Colonic mucosa (tissue), 4 donors: ENCODE data around the gene MRPL16. TPM values are rescaled to one million over a fixed set of nuclear protein-coding genes. Genes with fewer than 3 reads are reported as not detected.
A peak's percentile ranks its signal among the peaks of the same experiment; 100 is the strongest.

ENCODE experiments used
- DNase-seq: peaks from one replicate; pipeline ENCODE4 v3.0.0-alpha.2; 2020
- H3K27ac ChIP-seq: fragments of 200-600 bp; one replicate; pipeline ENCODE4 v1.8.0; 2021
- H3K27me3 ChIP-seq: fragments of 200-600 bp; one replicate; pipeline ENCODE4 v1.8.0; 2021
- H3K36me3 ChIP-seq: fragments of 200-600 bp; one replicate; pipeline ENCODE4 v1.8.0; 2021
- H3K4me1 ChIP-seq: fragments of 200-600 bp; one replicate; pipeline ENCODE4 v1.8.0; 2021; ENCODE audit warnings: mild to moderate bottlenecking
- H3K4me3 ChIP-seq: fragments of 200-600 bp; one replicate; pipeline ENCODE4 v1.8.0; 2021
- H3K9ac ChIP-seq, 2 donors: one replicate each; pipeline ENCODE4 v1.7.0; 2013; ENCODE audit warnings: control low read depth in 2 of 2, low read depth in 2 of 2, low read length in 2 of 2
- H3K9me3 ChIP-seq: fragments of 200-600 bp; one replicate; pipeline ENCODE4 v1.8.0; 2021
- CTCF ChIP-seq: fragments of 200-600 bp; IDR thresholded peaks from one replicate; pipeline ENCODE4 v1.8.0; 2022; ENCODE audit warnings: antibody characterized with exemption, mild to moderate bottlenecking
- intact Hi-C: fragments of 100-400 bp; cut with DNase I; formaldehyde crosslinking; loops from one replicate; pipeline ENCODE4 v1.14.1; 2022
- total RNA-seq, 2 donors: library from RNA; stranded (reverse); fragmentation: NEBNext Ultra II Directional in 1 of 2; extraction: Animal tissue kit (Norgen Biotek cat#: 25700) in 1 of 2; gene quantifications; one replicate each; pipeline ENCODE4 v1.2.1, GENCODE V29; 2021
- donor health status: healthy.
- donor health status: DM: no; HTN: no; CAD: no.
- donor health status: DM: no; HTN: no; CAD: no.

The MRPL16 gene
- total RNA-seq, 2 donors from 2014 or later = 51.6 to 91.3 TPM

- Histone ChIP-seq H3K27me3 (no peaks in the 10 kb centered on the region), H3K27ac (no peak overlapping the region), H3K4me3 (no peak overlapping the region), H3K4me1 (peaks cover 3% of the 10 kb centered on the region), H3K9ac (no peak overlapping the region), H3K36me3 (no peaks in the 10 kb centered on the region), H3K9me3 (no peaks in the 10 kb centered on the region)
- intact Hi-C loops = no loop called here
- DNase-seq = no peak
- no peak for TF ChIP-seq CTCF
These were observed 31.1 kb downstream of the MRPL16 start for GRCh38 chr11:59779487-59779886.

DNA sequence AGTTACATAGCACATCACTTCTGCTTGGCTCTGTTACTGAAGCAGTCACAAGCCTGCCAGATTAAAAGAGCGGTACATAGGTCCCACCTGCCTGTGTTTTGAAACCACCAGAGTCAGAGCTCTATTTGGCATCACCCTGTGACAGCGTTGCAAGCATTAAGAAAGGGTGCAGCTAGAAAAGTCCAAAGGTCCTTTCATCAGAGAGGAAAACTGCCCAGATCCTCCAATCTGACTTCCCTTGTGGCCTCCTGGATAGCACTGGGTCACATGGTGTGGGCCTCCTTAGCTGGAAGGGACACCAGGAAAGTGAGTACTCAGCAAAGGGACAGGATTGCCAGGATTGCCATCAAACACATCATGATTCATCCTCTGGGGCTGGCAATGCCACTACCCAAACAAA lies 32.5 kb downstream of the MRPL16 start:
- Histone ChIP-seq H3K9ac (peak overlapping the region in 1 of 2 donors; percentile 9), H3K27ac (peak overlapping the region; percentile 49), H3K9me3 (no peaks in the 10 kb centered on the region), H3K36me3 (no peaks in the 10 kb centered on the region), H3K4me1 (peaks cover 3% of the 10 kb centered on the region), H3K4me3 (no peak overlapping the region), H3K27me3 (no peaks in the 10 kb centered on the region)
- peak; percentile 82 for DNase-seq
- no peak for TF ChIP-seq CTCF
- intact Hi-C loops = no loop called here

DNA sequence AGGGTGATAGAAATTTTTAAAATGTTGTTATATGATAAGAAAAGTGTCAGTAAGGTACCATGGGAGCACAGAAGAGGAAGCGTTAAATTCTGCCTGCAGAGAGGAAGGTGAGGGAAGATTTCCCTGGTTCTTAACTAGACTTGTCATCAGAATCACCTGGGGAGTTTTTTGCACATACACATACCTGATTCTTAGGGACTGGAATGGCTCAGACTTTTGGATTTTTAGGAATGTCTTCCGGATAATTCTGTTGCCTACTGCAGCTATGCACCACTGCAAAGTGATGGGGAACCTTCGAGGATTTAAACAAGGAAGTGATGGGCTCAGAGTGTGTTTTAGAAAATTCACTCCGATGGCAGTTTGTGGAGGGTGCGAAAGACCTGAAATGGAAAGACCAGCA lies 33.5 kb downstream of the MRPL16 start:
- Histone ChIP-seq H3K27me3 (no peaks in the 10 kb centered on the region), H3K9me3 (no peaks in the 10 kb centered on the region), H3K36me3 (no peaks in the 10 kb centered on the region), H3K4me1 (peaks cover 3% of the 10 kb centered on the region), H3K9ac (peak overlapping the region in 1 of 2 donors; percentile 21), H3K27ac (peak overlapping the region; percentile 20), H3K4me3 (no peak overlapping the region)
- no peak for TF ChIP-seq CTCF
- intact Hi-C loops = no loop called here
- DNase-seq = no peak

DNA sequence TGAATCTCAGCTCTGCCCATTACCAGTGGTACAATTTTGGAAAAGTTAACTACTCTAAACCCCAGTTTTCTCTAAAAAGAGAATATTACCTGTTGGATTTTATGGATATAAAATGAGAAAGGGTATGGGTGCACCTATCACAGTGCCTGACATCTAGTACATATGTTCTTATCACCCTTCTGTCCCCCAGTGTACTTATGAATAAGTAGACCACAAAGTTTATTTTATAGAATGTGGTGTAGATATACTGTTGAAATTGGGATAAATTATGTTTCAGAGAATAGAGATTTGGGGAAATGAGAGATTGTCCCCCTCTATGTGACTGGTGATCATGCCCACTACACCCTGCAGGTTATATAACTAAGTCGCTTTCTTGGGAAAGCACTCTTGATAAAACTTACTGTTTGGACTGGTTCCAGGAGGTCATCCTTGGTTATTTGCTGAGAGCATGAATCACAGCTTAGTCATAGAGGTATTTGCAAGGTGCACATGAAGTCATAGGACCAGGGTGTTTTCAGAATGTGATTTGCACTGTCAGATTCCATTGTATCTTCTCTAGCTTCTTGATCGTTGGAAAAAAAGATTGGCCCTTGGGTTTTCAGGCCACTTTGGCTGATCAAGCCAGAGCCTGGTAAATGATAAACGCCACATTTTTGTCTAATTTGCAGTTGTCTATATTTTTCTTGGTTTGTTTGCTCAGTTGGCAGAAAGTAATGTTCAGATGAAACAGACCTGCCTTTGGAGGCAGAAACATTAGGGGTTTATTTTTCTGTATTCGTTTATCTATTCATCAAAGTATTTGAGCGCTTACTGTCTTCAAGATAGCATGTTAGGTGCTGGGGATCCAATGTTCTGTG lies 34.1 kb downstream of the MRPL16 start:
- no peaks in the 10 kb centered on the region for H3K27me3 ChIP-seq
- peaks cover 3% of the 10 kb centered on the region for H3K4me1 ChIP-seq
- H3K4me3 ChIP-seq = no peak overlapping the region
- no peak for TF ChIP-seq CTCF
- H3K27ac ChIP-seq = peak overlapping the region; percentile 20
- H3K36me3 ChIP-seq = no peaks in the 10 kb centered on the region
- H3K9me3 ChIP-seq = no peaks in the 10 kb centered on the region
- H3K9ac ChIP-seq = peak overlapping the region in 1 of 2 donors; percentile 21
- intact Hi-C loops = no loop called here
- peak; percentile 65 for DNase-seq

- Histone ChIP-seq H3K4me3 (no peak overlapping the region), H3K36me3 (no peaks in the 10 kb centered on the region), H3K27ac (no peak overlapping the region), H3K27me3 (no peaks in the 10 kb centered on the region), H3K9me3 (no peaks in the 10 kb centered on the region), H3K4me1 (peaks cover 3% of the 10 kb centered on the region), H3K9ac (no peak overlapping the region)
- intact Hi-C loops = no loop called here
- DNase-seq = no peak
- no peak for TF ChIP-seq CTCF
These were observed 37.5 kb downstream of the MRPL16 start for GRCh38 chr11:59773083-59773440.
